ENCODE results near the gene ARF6.

- no peak for TF ChIP-seq CTCF (IDR thresholded peaks at IDR 0.05; ENCODE audit: low read depth, low read length)
- TF ChIP-seq POLR2A (IDR thresholded peaks at IDR 0.05; ENCODE audit: extremely low read depth, insufficient read length): no peak
Measured at GRCh38 chr14:49909016-49909415, 16.1 kb downstream of the ARF6 start.

Data from NB4 (cell line).